Inflammatory macrophage treated with lipopolysaccharide for 1 hour (primary cell): ENCODE results near the gene CCNA2.

Experiments used
- DNase-seq, 2 donors: peaks; one replicate each; pipeline ENCODE4 v3.0.0-alpha.2; 2020 to 2022

Gene CCNA2

DNA sequence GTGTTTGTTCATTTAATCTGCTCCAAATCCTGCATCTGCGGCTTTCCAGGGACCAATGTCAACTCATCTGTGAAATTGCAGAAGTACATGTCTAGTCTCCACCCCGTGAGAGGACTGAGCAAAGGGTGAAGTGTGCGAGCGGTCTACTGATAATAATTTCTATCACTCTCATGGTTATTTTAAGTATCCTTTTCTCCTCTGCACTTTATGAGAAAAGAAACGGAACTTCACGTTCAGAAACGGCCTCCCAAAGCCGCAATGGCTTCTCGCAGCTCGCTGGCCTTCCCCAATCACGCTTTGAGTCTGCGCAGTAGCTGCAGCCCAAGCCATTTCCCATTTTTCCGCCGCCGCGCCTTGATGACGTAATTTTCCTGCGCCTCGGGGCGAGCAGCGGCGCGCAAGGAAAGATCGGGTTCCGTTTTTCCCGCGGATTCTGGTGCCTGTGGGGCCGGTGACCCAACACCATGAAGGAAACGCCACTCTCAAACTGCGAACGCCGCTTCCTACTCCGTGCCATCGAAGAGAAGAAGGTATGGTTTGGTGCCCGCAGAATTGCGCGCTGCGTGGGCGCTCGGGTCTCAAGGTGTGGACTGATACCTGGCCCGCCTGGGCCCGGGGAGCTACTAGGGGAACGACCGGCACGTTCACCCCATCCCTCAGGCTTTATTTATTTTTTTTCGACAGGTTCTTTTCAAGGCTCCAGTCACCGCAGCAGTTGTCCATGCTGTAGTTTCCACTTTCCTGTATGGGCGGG lies 22.5 kb downstream of the CCNA2 start, which contains the start of gene EXOSC9:
Gene EXOSC9 (plus strand): TSS at position 363 of the 754 bp plus-strand sequence. CDS start 102 bp downstream, at position 465.
- DNase-seq, result peak; percentile 90 to 99

DNA sequence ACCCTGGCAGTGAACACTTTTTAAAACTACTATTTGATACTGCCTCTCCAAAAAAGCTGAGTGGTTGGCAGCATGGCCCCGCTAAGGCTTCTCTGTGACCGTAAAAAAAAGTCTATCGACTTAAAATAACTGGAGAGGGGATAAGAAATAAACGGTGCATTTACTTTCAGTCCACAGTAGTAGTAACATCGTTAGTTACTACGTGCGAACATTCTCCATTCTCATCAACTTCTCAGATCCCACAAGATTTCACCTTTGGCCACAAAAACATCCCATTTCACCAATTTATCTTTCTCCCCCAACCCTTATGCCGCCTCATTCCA lies 23.1 kb downstream of the CCNA2 start:
- no peak for DNase-seq

DNA sequence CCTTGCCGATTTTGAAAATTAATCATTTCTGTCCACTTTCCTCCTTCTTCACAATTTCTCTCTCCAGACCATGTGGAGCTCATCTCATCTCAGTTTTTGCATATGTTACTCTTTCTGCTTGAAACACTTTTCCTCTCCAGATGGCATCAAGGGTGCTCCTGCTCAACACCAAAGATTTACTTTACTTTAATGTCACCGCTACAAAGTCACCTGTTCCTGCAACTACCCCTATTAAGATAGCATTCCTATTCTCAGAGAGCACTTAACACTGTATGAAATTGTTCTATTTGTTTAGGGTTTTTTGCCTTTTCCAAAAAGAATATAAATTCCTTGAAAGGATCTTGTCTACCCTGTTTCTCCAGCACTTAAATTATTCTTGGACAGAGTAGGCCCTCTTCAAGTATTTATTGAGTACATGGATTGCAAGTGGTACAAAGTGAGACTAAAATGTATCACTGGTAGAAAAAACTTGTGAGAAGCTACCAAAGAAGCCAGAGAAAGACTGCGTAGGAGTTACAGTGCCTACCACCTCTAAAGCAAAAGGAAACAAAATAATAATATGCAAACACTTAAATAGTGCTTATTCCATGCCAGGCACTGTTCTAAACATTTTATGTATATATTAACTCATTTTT lies 23.7 kb downstream of the CCNA2 start:
- DNase-seq, result no peak

DNA sequence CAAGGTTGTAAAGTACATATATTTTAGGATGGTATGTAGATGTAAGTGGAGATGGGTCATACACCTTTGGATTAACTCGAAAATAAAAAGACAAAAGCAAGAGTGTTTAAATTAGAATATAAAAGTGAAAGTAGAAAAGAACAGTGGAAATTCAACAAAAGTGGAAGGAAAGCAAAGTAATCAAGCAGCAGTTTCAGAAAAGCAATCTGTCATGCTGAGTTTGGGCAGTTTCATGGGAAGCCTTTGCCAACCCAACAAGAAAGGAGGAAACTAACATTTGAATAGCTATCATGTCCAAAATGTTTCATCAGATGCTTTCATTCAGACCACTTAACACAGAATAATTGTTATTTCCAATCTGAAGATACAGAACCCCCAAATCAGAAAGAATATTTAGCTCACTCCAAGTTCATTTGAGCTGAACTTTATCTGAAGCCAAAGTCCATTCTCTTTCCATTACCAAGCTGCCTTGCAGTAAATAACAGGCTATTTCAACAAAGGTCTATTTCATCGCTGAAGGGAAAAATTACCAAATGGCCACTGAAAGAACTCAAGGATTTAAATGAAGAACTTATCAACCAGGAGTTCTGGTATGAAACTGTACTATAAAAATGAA lies 24.4 kb downstream of the CCNA2 start:
- peak; percentile 17 to 24 for DNase-seq

DNA sequence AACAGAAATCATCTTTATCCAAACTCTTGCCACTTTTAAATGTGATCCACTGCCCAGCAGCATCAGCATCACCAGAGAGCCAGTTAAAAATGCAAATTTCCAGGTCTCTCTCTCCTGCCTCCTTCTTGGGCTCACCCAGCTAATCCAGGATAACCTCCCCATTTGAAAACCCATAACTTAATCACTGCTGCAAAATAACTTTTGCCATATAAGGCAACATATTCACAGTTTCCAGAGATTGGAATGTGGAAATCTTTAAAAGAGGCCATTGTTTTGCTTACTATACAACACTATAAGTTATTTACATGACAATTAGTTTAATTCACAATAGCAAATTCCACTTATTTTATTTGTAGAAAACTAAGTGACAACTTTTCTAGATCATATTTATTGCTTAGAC lies 27.4 kb downstream of the CCNA2 start:
- no peak for DNase-seq

DNA sequence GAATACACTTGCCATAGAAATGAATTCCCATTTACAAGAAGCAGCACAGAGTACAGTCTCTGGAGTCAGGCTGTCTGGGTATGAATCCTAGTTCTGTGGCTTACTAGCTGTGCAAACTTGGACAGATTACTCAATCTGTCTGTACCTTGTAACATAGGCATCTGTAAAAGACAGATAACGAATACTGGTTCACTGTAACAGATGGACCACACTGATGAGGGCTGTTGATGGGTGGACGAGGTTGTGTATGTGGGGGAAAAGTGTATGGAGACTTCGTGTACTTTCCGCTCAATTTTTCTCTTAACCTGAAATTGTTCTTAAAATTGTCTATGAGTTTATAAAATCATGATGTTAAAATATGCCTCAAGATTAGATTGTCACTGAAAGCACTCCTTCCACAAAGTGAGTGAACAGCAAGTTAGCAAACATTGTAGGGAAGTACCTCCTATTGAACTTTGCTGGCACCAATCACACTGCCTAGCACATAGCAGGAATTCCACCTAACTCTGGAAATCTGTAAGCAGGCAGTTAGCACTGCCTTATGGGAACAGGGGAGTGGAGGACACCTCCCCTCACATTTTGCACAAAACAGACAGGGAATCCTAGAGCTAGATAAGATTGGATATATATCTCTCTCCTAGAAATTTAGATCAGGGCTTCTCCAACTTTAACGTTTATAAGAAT lies 29.0 kb downstream of the CCNA2 start:
- no peak for DNase-seq

DNA sequence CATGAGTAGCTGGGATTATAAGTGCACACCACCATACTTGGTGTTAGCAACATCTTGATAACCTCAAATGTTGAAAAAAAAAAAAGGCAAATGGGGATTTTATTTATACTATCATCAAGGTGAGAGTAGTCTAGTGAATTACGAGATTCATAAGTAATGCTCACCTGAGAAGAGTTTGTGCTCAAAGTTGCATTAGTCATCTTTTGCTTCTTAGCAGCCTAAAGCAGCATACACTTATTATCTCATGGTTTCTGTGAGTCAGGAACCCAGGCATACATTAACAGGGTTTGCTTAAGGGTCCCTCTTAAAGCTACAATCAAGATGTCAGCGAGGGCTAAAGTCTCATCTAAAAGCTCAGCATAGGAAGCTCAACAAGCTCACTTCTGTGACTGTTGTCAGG lies 30.7 kb downstream of the CCNA2 start:
- no peak for DNase-seq

DNA sequence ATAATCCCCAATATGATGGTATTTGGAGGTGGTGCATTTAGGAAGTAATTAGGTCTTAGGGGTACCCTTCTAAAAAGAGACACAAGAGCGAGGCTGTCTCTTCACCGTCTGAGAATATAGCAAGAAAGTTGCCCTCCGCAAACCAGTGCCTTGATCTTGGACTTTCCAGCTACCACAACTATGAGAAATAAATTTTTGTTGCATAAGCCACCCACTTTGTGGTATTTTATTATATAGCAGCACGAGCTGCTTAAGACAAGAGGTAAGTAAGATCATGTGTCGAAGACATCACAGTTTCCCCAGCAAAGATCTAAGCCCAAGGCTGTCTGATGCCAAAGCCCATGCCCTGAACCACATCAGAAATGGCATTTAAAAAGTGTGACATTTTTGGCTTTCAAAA lies 32.2 kb downstream of the CCNA2 start:
- no peak for DNase-seq

DNA sequence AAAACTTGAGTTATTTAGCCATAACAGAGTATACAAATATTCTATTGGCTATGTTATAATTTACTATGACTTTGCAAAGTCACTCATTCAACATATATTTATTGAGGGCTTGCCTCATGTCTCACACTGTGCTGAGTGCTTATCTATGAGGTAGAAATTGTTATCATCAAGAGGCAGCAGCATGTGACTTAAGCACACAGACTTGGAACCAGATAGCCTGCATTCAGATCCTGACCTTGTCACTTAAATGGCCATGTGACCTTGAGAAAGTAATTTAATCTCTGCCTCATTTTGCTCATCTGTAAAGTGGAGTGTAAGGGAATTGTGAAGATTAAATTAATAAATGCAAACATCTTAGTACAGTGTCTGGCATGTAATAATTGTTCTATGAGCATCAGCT lies 32.7 kb downstream of the CCNA2 start:
- DNase-seq, result no peak

DNA sequence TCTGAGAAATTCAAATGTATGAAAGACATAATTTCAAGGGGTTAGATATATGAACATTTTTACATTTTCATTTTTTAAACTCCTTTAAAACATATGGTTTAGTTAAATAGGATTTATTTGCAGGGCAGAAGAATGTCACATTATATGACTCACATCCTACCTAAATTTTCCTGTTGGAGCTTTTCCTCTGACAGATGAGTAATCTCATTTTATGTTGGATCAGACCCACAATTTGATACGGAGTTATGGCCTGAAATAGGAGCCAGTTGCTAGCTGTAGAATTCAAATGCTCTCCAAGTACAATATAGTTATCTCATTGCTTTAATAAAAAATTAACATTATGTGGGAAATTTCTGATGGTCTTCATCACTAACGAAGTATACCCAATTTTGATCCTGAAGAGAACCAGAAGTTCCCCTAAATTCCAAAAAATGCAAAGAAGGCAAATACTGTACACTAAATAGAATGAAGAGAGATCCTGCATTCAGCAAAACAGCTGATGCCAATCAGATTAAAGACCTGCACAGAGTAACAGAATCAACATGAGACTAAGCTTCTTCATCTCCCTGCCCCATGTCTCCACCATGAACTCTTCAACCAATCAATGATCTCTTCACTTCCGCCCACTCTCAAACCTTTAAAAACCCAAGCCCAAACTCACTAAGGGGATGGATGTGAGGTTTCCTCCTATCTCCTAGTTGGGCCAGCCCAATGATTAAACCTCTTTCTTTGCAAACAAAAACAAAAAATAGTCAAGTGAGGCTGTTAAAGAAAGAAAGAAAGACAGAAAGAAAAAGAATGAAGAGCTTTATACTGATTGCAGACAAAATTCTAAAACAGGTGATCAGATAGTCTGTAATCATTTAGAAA lies 33.5 kb downstream of the CCNA2 start:
- no peak for DNase-seq

DNA sequence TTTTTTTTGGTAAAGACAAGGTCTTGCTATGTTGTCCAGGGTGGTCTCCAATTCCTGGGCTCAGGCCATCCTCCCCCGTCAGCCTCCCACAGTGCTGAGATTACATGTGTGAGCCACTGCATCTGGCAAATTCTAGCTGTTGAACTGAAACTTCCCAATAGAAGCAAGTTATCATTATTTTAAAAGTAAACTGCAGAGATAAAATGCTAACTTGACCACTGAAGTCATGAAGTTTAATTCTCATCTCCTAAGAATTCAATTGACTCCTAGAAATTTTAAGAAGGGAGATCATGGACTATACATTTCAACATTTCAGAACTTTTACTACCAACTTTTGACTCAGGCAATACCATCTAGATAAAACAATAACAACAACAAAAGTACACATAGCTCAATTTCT lies 34.2 kb downstream of the CCNA2 start:
- no peak for DNase-seq

DNA sequence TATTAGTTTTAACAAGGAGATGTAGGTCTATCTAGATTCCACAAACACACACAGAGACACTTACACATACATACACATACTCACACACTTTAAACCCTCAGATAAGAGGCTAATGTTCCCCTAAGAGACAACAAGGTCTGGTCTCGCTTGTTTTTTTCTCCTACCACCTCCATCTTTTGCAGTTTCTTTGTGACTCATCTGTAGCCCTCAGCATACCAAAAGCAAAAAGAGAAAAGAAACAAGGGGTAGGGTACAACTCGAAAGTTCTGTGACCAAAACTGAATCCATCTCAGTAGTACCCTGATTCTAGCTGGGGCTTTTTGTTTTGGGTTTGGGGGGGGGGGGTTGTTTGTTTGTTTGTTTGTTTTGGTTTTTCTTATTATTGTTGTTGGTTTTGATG lies 34.8 kb downstream of the CCNA2 start:
- no peak for DNase-seq

DNA sequence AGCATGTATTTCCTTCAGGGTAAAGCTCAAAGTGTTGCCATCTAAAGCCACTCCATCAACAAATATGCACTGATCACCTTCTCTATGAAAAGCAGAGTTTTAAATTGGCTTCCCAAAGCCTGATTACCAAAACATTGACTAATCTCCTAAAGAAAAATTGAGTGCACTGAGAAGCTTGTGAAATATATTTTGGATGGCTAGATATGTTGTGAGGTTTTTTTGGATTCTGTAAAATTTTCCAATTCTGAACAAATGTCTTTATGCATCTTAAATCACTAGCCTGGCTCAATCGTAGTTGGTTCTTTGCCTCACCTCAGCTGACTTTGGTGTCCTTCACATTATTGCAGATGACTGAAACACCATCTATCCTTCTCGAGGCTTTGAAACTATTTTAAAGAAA lies 37.5 kb downstream of the CCNA2 start:
- no peak for DNase-seq

DNA sequence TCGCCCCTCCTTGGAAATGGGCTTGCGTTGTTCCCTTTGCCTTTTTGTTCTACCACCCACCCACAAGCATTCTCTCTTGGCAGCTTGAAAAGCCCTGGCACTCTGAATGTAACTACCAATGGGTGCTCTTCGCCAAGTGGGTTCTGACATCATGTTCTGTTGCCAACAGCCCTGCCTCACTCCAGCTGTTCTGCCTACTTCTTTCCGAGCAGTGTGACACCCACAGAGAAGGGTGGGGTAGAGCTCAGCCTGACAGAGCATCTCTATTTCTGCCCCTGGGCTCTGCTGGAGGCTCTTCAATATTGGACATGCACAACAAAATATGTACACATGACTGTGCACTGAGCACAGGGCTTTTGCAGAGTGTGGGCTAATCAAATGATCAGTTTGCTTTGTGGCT lies 38.2 kb downstream of the CCNA2 start:
- DNase-seq, result no peak

DNA sequence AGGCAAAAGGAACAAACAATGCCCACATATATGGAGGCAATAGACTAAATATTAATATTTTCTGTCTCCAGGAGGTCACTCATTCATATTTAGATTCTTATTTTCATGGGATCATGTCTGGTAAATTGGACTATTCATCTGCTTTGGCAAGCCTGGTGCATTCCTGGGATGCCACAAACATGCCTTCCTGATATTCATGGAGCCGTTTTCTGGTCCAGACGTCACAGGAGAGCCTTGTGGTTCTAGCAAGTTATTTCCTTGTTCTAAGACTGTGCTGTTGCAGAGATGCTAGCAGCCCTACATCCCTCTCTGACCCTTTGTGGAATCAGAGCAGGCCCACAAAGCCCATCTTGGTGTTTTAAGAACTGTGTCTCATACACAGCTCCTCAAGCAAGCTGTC lies 38.7 kb downstream of the CCNA2 start:
- DNase-seq, result no peak

DNA sequence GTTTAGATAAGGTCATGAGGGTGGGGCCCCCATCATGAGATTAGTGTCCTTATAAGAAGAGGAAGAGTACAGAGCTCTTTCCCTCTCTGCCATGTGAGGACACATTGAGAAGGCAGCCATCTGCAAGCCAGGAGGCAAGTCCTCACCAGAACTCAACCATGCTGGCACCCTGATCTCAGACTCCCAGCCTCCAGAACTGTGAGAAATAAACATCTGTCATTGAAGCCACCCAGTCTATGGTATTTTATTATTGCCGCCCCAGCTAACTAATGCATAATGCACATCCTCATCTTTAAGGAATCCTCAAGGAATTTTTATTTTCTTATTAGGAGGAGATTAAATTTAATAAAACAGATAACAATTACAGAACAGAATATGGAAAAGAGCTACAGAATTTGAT lies 39.3 kb downstream of the CCNA2 start:
- no peak for DNase-seq

DNA sequence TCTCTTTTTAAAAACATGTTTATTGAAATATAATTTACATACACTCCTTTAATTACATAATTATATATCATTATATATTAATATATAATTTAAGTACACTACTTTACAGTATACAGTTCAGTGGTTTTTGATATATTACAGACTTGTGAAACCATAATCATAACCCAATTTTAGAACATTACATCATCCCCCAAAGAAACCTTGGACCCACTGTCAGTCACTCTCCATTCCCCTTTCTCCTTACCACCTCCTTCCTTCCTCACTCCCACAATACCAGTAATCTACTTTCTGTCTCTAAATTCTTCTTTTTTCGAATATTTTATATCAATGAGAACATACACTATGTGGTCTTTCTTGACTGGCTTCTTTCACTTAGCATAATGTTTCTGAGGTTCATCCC lies 40.5 kb downstream of the CCNA2 start:
- peak; percentile 27 to 30 for DNase-seq

DNA sequence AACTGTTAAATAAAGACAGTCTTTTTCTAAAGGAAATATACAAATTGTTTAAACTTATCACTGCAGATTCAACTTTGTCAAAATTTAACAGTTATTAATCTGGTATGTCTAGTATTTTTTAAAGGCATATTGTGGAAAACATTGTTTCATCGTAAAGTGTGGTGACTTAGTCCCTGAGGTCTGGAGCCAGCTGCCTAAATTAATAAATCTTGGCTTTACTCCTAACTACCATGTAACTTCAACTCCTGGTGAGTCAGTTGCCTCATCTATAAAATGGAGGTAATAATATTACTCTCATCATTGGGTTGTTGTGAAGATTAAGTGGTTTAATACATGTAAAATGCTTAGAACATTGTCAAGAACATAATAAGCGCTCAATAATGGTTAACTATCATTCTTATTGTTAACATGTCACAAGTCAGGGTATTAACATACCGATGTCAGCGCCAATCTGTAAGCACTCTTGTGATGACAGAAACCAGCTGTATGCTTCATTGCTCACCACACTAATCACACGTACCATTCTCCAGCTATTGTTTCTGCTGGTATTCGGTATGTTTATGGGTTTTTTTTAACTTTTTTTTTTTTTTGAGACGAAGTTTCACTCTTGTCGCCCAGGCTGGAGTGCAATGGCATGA lies 44.6 kb downstream of the CCNA2 start:
- DNase-seq, result no peak

DNA sequence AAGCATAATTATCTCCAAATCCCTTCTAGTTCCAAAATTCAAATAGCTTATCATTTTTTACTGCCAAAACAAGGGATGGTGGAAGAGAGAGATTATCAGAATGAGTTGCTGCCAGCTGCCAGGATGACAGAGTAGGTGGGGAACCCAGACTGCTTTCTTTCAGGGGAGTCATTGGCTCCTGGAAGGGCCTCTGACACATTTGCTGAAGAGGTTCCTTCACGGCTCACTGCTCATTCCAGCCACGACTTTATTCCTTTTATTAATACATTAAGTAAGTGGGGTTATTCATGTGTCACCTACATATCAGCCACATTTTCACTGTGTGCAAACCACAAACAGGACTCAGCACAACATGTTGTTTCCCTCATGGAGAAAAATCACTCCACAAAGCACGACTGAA lies 46.1 kb downstream of the CCNA2 start:
- DNase-seq, result no peak

DNA sequence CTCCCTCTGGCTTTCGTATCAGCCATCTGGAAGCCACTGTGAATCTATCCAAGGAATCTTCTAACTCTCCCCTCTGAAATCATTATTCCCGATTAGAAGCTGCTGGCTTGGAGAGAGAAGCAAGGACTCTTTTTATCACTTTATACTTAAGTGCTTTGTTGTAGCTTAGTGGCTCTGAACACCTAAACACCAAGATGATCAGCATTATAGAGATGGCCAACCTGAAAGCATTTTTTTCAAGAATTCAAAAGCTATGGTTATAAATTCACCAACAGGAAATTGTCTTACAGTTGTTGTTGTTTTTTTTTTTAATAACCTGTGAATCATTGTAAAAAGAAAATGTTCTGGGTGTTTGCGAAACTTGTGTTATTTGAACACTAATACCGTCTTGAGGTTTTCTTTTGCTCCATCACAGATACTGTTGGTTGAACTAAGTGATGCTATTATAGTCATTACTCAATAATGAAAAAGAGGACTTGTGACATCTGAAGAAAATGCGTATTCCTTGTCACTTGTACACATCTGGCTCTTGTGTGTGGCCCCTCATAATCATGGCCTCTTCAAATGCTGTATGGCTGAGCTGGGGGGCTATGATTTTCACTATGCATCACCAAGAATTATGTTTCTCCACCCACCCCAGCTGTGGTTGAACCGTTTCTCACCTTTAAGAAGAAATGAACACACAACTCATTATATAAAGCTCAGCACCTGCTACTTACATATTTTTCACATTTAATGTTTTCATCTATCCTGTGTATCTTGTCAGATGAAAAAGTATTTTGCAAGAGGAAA lies 46.9 kb downstream of the CCNA2 start:
- DNase-seq, result no peak

DNA sequence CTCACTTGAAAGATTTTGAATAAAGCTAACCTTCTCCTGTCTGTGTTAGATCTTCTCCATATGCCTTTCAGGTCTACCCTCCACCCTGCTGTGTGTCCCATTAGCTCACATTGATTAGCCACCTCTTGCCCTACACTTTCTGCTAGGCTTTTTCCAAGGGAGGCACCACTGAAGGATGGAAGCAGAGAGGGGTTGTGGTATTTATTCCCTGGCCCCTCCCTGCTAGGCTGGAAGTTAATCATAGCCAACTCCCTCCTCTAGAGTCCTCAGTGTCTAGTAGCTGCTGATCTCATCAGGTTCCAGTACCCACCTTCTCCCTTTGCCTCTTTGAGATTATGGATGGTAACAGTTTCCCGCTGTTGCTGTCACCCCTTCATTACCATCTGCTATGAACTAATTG lies 49.8 kb downstream of the CCNA2 start:
- DNase-seq, result no peak

DNA sequence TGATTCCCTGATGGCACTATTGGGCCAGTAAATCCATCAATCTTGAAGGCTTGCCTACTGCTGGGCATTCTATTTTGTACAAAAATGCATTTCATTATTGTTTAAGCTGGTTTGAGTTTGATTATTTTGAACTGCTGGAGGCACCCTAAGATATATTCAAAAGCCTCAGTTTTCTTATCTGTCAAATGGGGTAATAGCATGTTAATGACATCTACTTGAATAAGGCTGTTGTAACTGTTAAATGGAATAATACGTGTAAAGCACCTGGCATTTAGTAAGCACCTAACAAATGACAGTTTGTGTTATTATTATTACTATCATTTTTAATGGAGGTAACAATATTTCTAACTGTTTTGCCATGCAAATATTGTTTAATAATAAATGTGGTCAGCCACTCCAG lies 51.8 kb downstream of the CCNA2 start:
- DNase-seq, result no peak
